Activated CD4-positive, alpha-beta memory T cell treated with anti-CD3 and anti-CD28 coated beads for 36 hours (primary cell): Measurements from ENCODE around the gene AMY1A. TPM values are rescaled to one million over a fixed set of nuclear protein-coding genes. Genes with fewer than 3 reads are reported as not detected.
"Not testable (repeated sequence)": the region's sequence is repeated elsewhere in the genome, so short reads cannot be mapped to it uniquely, and the experiment has no call there.

Experiments used
- CTCF ChIA-PET: fragments of 350-600 bp; sonication (Branson Sonifier 250); formaldehyde crosslinking; loops from one replicate; lab custom pipeline; 2021; ENCODE audit warnings: antibody characterized with exemption, inconsistent platforms; lab: Charles Lee
- POLR2A ChIA-PET: fragments of 350-600 bp; sonication (Branson Sonifier 250); formaldehyde crosslinking; loops from one replicate; lab custom pipeline; 2021; ENCODE audit warnings: antibody characterized with exemption; lab: Charles Lee
- DNase-seq: peaks from one replicate; pipeline ENCODE4 v3.0.0-alpha.2; 2020
- H3K27ac Mint-ChIP-seq: one replicate; pipeline ENCODE4 v1.8.0; 2021; ENCODE audit warnings: mixed read lengths
- H3K27me3 Mint-ChIP-seq: one replicate; pipeline ENCODE4 v1.8.0; 2021; ENCODE audit warnings: mixed read lengths
- H3K36me3 Mint-ChIP-seq: one replicate; pipeline ENCODE4 v1.8.0; 2021; ENCODE audit warnings: mixed read lengths
- H3K4me1 Mint-ChIP-seq: one replicate; pipeline ENCODE4 v1.8.0; 2021; ENCODE audit warnings: low read depth, mixed read lengths
- H3K4me3 Mint-ChIP-seq: one replicate; pipeline ENCODE4 v1.8.0; 2021; ENCODE audit warnings: mild to moderate bottlenecking, mixed read lengths
- H3K9me3 Mint-ChIP-seq: one replicate; pipeline ENCODE4 v1.8.0; 2021; ENCODE audit warnings: mixed read lengths
- intact Hi-C: fragments of 100-400 bp; cut with micrococcal nuclease; formaldehyde crosslinking; loops from one replicate; pipeline ENCODE4 v1.15.1; 2023
- total RNA-seq, 2 experiments: library from RNA; stranded (reverse); gene quantifications; one replicate each; pipeline ENCODE4 v1.2.3, GENCODE V29; 2021

Gene AMY1A
- total RNA-seq, 2 experiments from 2014 or later, result not detected

DNA sequence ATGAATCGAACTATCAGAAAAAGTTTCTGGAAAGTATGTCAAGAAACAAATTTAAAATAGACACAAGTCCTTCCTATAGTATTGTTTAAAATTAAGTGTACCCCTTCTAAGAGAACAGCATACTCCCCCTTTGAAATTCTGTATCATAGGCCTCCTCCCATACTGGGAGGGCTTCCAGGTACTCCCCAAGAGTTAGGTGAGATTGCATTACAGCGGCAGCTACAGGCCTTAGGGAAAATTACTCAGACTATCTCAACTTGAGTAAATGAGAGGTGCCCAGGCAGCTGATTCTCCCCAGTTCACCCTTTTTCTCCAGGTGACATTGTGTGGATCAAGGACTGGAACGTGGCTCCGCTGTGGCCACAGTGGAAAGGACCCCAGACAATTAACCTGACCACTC lies 45.7 kb downstream of the AMY1A start:
- H3K4me1 Mint-ChIP-seq, CTCF ChIA-PET, POLR2A ChIA-PET, H3K36me3 Mint-ChIP-seq, intact Hi-C loops, DNase-seq, H3K4me3 Mint-ChIP-seq, H3K27me3 Mint-ChIP-seq, H3K27ac Mint-ChIP-seq, H3K9me3 Mint-ChIP-seq: not testable (repeated sequence)

DNA sequence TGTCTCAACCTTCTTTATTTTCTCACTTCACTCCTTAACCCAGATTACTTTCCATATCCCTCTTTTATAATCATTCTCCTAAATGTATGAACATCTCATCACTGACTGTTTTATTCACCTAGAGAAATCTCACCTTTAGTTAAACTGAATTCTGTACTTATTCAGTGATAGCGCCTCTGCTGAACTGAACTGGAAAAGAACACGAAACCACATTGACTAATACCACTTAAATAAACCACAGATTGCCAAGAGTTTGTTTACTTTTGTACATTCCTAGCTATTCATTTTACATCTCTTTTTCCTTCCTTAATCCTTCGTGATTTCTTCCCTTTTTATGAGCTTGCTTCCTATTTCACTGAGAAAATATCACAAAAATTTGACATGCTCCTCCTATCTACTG lies 52.1 kb downstream of the AMY1A start:
- not testable (repeated sequence) for H3K9me3 Mint-ChIP-seq, H3K4me3 Mint-ChIP-seq

GRCh38 chr1:103710381-103710780 lies 54.8 kb downstream of the AMY1A start:
- POLR2A ChIA-PET, H3K4me3 Mint-ChIP-seq, CTCF ChIA-PET, H3K27me3 Mint-ChIP-seq, DNase-seq, H3K27ac Mint-ChIP-seq, H3K9me3 Mint-ChIP-seq, H3K36me3 Mint-ChIP-seq, intact Hi-C loops, H3K4me1 Mint-ChIP-seq: not testable (repeated sequence)

More for the DNA sequence above, 52.1 kb downstream of the AMY1A start:
- CTCF ChIA-PET, H3K4me1 Mint-ChIP-seq, DNase-seq, H3K36me3 Mint-ChIP-seq, H3K27me3 Mint-ChIP-seq, H3K27ac Mint-ChIP-seq, intact Hi-C loops, POLR2A ChIA-PET: not testable (repeated sequence)

Other genes with a start within 250 kb of the AMY1A start
- gene RNPC3, start 130.1 kb upstream of the AMY1A start, total RNA-seq, result 10 to 100 TPM; 13.9 to 16.4 TPM
- 1 to 10 TPM; 3.9 to 4.4 TPM for gene AMY2B, start 84.2 kb upstream of the AMY1A start, total RNA-seq
- not detected for gene AMY2A, start 38.3 kb upstream of the AMY1A start, total RNA-seq
- not detected for gene AMY1B, start 40.5 kb downstream of the AMY1A start, total RNA-seq
- gene AMY1C, start 94.1 kb downstream of the AMY1A start, total RNA-seq, result not detected